Sigmoid colon (tissue), 7 donors: ENCODE data around the gene IGSF5. TPM values are rescaled to one million over a fixed set of nuclear protein-coding genes. Genes with fewer than 3 reads are reported as not detected.

Experiments used
- DNase-seq: peaks from one replicate; pipeline ENCODE4 v3.0.0-alpha.2; 2019
- H3K27ac ChIP-seq, 4 donors: fragments of 200-600 bp; sonication (generic); one replicate each; pipeline ENCODE4 v1.5.1; 2016 to 2019; ENCODE audit warnings: mild to moderate bottlenecking in 1 of 4
- H3K27me3 ChIP-seq, 3 donors: fragments of 200-600 bp; sonication (generic); one replicate each; pipeline ENCODE4 v1.5.1; 2019; ENCODE audit warnings: mild to moderate bottlenecking in 1 of 3
- H3K36me3 ChIP-seq, 4 donors: fragments of 200-600 bp; sonication (generic); one replicate each; pipeline ENCODE4 v1.5.1; 2016 to 2019
- H3K4me1 ChIP-seq, 4 donors: fragments of 200-600 bp; sonication (generic); one replicate each; pipeline ENCODE4 v1.5.1; 2017 to 2019
- H3K4me3 ChIP-seq, 4 donors: fragments of 200-600 bp; sonication (generic); one replicate each; pipeline ENCODE4 v1.5.1; 2017 to 2019; ENCODE audit warnings: mild to moderate bottlenecking in 2 of 4, moderate library complexity in 1 of 4
- H3K9me3 ChIP-seq, 4 donors: fragments of 200-600 bp in 3 of 4; sonication (generic) in 3 of 4; one replicate each; pipeline versions ENCODE4 v1.5.1 to v1.6.1; 2013 to 2019
- EP300 ChIP-seq, 4 donors: sonication (generic); formaldehyde crosslinking; IDR thresholded peaks; one replicate each; pipeline ENCODE4 v1.6.1; 2017; ENCODE audit warnings: antibody characterized with exemption in 4 of 4
- POLR2A ChIP-seq, 2 donors: fragments of 450-650 bp; IDR thresholded peaks; one replicate each; pipeline ENCODE4 v1.6.1; 2016; ENCODE audit warnings: antibody characterized with exemption in 2 of 2, mild to moderate bottlenecking in 2 of 2, moderate library complexity in 2 of 2
- POLR2AphosphoS5 ChIP-seq, 4 donors: sonication (generic); formaldehyde crosslinking; IDR thresholded peaks; one replicate each; pipeline ENCODE4 v1.6.1; 2017; ENCODE audit warnings: antibody characterized with exemption in 4 of 4
- WGBS, 2 donors: extraction: QIAGEN DNeasy Blood & Tissue Kit; methylation state at CpG; one replicate each; pipeline ENCODE4 v1.1.7; 2013; 5-methylcytosine and 5-hydroxymethylcytosine counted together
- intact Hi-C: fragments of 100-400 bp; cut with DNase I; formaldehyde crosslinking; loops from one replicate; pipeline ENCODE4 v1.15.1; 2023
- polyA plus RNA-seq, 3 donors: library from polyadenylated mRNA; stranded (reverse); fragments of 200-250 nt; gene quantifications; one replicate each; pipeline ENCODE4 v1.2.3, GENCODE V29; 2013
- total RNA-seq, 4 donors: library from RNA; depleted of rRNA; stranded (reverse); fragments of >200 nt; gene quantifications; one replicate each; pipeline ENCODE4 v1.1.0, GENCODE V29; 2016
- TF ChIP-seq, protein P1 (sequence below), 4 experiments: fragments of 450-650 bp in 3 of 4; fragments of 200-600 bp in 1 of 4; IDR thresholded peaks; one replicate each; pipeline ENCODE4 v1.5.1; 2016 to 2019; ENCODE audit warnings: antibody characterized with exemption in 4 of 4, mild to moderate bottlenecking in 3 of 4, moderate library complexity in 2 of 4
- donor health status: healthy with polysubstance abuse.
- donor health status: Bipolar disorder and iron deficiency.
- donor health status: healthy.

IGSF5 gene
- total and polyA plus RNA-seq, 7 donors = 0.09 to 0.36 (median 0.27) TPM; not detected in 4

DNA sequence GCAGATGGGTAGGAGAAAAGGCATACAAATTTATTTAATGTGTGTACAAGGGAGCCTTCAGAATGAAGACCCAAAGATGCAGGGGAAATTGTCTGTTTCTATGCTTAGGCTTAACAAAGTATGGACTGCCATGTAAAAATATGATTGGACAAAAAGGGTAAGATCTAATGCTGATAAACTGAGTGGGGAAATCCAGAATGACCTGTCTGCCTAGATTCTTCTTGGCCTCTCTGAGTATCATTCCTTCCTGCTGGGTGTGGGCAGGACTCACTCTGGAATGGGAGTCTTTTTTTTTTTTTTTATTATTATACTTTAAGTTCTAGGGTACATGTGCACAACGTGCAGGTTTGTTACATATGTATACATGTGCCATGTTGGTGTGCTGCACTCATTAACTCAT is 61.0 kb downstream of the IGSF5 start:
- Histone ChIP-seq H3K36me3 (no peaks in the 10 kb centered on the region), H3K27ac (no peak overlapping the region), H3K27me3 (no peaks in the 10 kb centered on the region), H3K4me1 (peaks cover 0 to 4% (median 0%) of the 10 kb centered on the region in 4 donors), H3K9me3 (no peaks in the 10 kb centered on the region), H3K4me3 (no peak overlapping the region)
- TF ChIP-seq, protein P1, sequence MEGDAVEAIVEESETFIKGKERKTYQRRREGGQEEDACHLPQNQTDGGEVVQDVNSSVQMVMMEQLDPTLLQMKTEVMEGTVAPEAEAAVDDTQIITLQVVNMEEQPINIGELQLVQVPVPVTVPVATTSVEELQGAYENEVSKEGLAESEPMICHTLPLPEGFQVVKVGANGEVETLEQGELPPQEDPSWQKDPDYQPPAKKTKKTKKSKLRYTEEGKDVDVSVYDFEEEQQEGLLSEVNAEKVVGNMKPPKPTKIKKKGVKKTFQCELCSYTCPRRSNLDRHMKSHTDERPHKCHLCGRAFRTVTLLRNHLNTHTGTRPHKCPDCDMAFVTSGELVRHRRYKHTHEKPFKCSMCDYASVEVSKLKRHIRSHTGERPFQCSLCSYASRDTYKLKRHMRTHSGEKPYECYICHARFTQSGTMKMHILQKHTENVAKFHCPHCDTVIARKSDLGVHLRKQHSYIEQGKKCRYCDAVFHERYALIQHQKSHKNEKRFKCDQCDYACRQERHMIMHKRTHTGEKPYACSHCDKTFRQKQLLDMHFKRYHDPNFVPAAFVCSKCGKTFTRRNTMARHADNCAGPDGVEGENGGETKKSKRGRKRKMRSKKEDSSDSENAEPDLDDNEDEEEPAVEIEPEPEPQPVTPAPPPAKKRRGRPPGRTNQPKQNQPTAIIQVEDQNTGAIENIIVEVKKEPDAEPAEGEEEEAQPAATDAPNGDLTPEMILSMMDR (IDR thresholded peaks at IDR 0.05) = no peak
- TF ChIP-seq POLR2A (IDR thresholded peaks at IDR 0.05) (no peak), POLR2AphosphoS5 (IDR thresholded peaks at IDR 0.05) (no peak), EP300 (IDR thresholded peaks at IDR 0.05) (no peak)
- WGBS, 2 donors = 33% methylated on average over 1 of the region's 1 CpG; no CpG with 5 or more reads in 1 of the 2 donors
- DNase-seq = no peak
- intact Hi-C loops = no loop called here

DNA sequence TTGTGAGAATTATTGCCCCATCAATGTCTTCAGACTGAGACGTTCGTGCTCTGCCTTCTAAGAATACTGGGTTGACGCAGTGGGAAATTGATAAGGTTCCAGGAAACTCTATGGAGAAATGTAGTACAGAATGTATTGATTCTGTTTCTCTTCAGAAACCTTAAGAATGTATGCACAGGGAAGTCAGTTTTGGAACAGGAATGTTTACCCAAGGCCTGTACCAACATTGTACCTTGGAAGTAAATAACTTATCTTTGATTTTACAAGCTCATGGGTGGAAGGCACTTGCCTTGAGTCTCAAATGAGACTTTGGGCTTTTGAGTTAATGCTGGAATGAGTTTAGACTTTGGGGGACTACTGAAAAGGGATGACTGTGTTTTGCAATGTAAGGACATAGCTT is 62.8 kb downstream of the IGSF5 start:
- TF ChIP-seq POLR2AphosphoS5 (IDR thresholded peaks at IDR 0.05) (no peak), EP300 (IDR thresholded peaks at IDR 0.05) (no peak), POLR2A (IDR thresholded peaks at IDR 0.05) (no peak)
- TF ChIP-seq, protein P1 (IDR thresholded peaks at IDR 0.05) = no peak
- Histone ChIP-seq H3K27ac (no peak overlapping the region), H3K9me3 (no peaks in the 10 kb centered on the region), H3K27me3 (no peaks in the 10 kb centered on the region), H3K4me3 (no peak overlapping the region), H3K36me3 (no peaks in the 10 kb centered on the region), H3K4me1 (peaks cover 0 to 4% (median 0%) of the 10 kb centered on the region in 4 donors)
- no peak for DNase-seq
- intact Hi-C loops = no loop called here
- 12 to 51% methylated on average over 3 of the region's 3 CpGs for WGBS, 2 donors

DNA sequence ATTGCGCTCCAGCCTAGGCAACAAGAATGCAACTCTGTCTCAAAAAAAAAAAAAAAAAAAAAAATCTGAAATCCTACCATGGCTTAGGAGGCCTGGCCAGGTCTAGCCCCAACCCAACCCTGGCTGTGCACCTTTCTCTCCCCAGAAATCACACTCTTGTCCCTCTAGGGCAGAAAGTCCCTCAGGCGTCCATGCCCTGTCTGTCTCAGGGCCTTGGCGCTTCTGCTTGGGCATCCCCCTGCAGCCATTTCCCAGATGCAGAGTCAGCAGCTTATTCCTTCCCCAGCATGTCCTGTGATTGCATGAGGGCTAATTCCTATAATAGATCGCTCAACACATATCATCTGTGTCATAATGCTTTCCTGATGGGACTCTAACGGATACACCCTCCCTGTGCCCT is 65.0 kb downstream of the IGSF5 start:
- Histone ChIP-seq H3K4me3 (no peak overlapping the region), H3K27ac (no peak overlapping the region), H3K9me3 (no peaks in the 10 kb centered on the region), H3K27me3 (no peaks in the 10 kb centered on the region), H3K4me1 (peaks cover 0 to 4% (median 0%) of the 10 kb centered on the region in 4 donors), H3K36me3 (no peaks in the 10 kb centered on the region)
- intact Hi-C loops = no loop called here
- DNase-seq = no peak
- 95 to 96% methylated on average over 5 of the region's 5 CpGs for WGBS, 2 donors
- TF ChIP-seq, protein P1 (IDR thresholded peaks at IDR 0.05) = no peak
- TF ChIP-seq POLR2AphosphoS5 (IDR thresholded peaks at IDR 0.05) (no peak), POLR2A (IDR thresholded peaks at IDR 0.05) (no peak), EP300 (IDR thresholded peaks at IDR 0.05) (no peak)

DNA sequence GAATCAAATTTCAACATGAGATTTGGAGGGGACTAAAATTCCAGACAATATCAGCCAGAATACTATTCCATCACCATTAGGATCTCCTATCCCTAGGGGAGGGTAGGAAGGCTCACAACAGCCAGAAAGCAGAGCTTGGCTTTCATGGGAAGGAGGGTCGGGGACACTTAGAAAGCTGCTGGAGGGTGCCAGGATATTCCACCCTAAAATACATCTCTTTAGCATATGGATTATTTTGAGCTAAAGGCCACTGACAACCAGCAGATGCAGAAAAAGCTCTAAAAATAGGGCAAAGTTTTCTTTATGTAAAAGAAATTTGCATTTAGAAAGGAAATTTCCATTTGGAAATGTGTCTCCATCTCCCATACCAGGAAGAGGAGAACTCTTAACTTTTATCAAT is 68.0 kb downstream of the IGSF5 start:
- Histone ChIP-seq H3K27ac (no peak overlapping the region), H3K4me3 (no peak overlapping the region), H3K4me1 (no peaks in the 10 kb centered on the region), H3K27me3 (no peaks in the 10 kb centered on the region), H3K9me3 (no peaks in the 10 kb centered on the region), H3K36me3 (no peaks in the 10 kb centered on the region)
- 91 to 94% methylated on average over 1 of the region's 1 CpG for WGBS, 2 donors
- no peak for DNase-seq
- intact Hi-C loops = no loop called here
- TF ChIP-seq POLR2A (IDR thresholded peaks at IDR 0.05) (no peak), POLR2AphosphoS5 (IDR thresholded peaks at IDR 0.05) (no peak), EP300 (IDR thresholded peaks at IDR 0.05) (no peak)
- TF ChIP-seq, protein P1 (IDR thresholded peaks at IDR 0.05) = no peak

DNA sequence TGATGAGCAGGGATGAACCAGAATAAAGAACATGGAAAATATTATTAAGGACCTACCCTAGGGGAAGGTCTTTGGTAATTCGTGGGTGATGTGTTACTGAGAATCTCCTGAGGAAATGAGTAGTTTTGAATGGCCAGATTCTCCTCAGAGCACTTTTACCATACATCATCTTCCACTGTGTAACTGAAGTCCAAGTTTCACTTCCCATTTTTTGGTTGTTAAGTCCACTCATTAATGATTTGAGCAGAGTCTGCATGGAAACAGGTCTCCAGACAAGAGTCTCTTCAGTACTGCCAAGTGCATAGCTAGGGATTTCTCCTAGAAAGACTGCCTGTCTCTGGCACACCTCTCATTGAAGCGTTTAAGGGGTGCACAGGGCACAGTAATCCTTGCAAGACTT is 73.6 kb downstream of the IGSF5 start:
- Histone ChIP-seq H3K27ac (no peak overlapping the region), H3K4me3 (no peak overlapping the region), H3K36me3 (no peaks in the 10 kb centered on the region), H3K9me3 (no peaks in the 10 kb centered on the region), H3K27me3 (no peaks in the 10 kb centered on the region), H3K4me1 (no peaks in the 10 kb centered on the region)
- DNase-seq = no peak
- 65 to 70% methylated on average over 2 of the region's 2 CpGs for WGBS, 2 donors
- intact Hi-C loops = no loop called here
- TF ChIP-seq, protein P1 (IDR thresholded peaks at IDR 0.05) = no peak
- no peak for TF ChIP-seq EP300 (IDR thresholded peaks at IDR 0.05)
- TF ChIP-seq POLR2AphosphoS5 (IDR thresholded peaks at IDR 0.05) = no peak
- TF ChIP-seq POLR2A (IDR thresholded peaks at IDR 0.05) = no peak
